ENCODE data around the gene USP6. TPM values are rescaled to one million over a fixed set of nuclear protein-coding genes. Genes with fewer than 3 reads are reported as not detected.
"Not testable (repeated sequence)": the region's sequence is repeated elsewhere in the genome, so short reads cannot be mapped to it uniquely, and the experiment has no call there.

The USP6 gene
- total RNA-seq, 1 donor from 2014 or later: 0.30 TPM

DNA sequence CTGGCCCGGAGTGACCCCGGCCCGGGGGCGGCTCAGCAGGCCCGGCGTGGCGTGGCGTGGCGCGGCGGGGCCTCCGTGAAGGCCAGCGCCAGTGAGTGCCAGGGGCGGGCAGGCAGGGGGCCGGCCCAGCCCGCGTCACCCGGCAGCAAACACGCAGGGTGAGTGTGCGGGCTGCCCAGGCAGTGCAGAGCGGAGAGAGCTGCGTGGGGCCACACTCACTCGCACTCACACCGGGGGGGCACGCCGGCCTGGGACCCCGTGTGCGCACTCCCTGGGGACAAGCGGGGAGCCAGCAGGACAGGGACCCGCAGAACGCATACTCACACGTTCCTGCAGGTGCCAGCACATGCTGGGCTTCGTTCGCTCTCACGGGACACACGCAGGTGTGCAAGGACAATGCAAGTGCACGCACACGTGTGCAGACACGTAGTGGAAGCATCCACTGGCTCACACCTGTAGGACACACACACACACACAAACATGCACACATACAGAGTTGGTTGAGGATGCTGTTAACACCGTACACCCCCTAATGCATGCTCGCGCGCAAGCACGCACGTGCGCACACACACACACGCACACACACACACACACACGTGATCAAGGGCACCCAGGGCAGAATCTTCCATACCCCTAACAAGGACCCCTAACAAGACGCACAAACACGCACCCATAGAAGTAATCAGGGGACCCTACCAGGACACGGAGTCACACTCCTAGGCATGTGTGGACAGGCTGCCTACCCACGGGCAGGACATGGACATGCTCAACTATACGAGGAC, 7.7 kb downstream of the USP6 start:
- Histone ChIP-seq H3K4me1 (peaks cover 6% of the 10 kb centered on the region), H3K9me3 (no peaks in the 10 kb centered on the region), H3K4me3 (peak overlapping the region; percentile 56), H3K36me3 (no peaks in the 10 kb centered on the region), H3K27me3 (ENCODE audit: low read depth) (peaks cover 26% of the 10 kb centered on the region), H3K27ac (no peak overlapping the region)
- ATAC-seq: peak; percentile 49 to 56
- TF ChIP-seq, protein P1, sequence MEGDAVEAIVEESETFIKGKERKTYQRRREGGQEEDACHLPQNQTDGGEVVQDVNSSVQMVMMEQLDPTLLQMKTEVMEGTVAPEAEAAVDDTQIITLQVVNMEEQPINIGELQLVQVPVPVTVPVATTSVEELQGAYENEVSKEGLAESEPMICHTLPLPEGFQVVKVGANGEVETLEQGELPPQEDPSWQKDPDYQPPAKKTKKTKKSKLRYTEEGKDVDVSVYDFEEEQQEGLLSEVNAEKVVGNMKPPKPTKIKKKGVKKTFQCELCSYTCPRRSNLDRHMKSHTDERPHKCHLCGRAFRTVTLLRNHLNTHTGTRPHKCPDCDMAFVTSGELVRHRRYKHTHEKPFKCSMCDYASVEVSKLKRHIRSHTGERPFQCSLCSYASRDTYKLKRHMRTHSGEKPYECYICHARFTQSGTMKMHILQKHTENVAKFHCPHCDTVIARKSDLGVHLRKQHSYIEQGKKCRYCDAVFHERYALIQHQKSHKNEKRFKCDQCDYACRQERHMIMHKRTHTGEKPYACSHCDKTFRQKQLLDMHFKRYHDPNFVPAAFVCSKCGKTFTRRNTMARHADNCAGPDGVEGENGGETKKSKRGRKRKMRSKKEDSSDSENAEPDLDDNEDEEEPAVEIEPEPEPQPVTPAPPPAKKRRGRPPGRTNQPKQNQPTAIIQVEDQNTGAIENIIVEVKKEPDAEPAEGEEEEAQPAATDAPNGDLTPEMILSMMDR (IDR thresholded peaks at IDR 0.05): no peak
- DNase-seq: peak; percentile 26
- intact Hi-C loops (cut with DNase I): no loop called here

DNA sequence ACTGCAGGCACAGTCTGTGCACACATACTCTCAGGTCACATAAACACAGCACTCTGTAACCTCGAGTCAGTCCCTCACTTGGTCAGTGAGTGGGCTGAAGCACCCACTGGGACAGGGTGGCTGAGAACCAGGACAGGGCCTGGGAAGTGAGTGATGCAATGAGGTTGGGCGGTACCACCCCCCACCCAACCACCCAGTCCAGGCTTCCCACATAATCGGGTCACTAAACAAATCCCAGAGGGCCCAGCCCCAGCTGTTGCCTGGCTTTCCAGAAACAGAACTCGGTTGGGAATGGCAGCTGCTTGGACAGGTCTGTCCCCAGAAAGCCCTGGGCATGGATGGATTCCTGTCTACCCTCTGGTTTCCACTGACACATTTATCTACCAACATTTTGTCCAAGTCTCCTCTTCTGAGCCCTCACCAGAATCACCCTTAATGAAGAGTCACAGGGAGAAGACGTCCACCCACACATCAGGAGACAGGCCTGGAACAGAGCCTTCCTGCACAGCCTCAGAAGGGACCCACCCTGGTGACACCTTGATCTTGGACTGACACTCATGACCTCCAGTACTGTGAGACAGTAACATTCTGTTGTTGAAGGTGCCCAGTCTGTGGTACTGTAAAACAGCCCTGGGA, 8.4 kb downstream of the USP6 start:
- peaks cover 26% of the 10 kb centered on the region for H3K27me3 ChIP-seq (ENCODE audit: low read depth)
- H3K4me1 ChIP-seq; H3K36me3 ChIP-seq; H3K27ac ChIP-seq; H3K4me3 ChIP-seq; H3K9me3 ChIP-seq; intact Hi-C loops (cut with DNase I): not testable (repeated sequence)
- peak in 1 of 2 donors; percentile 14 for ATAC-seq
- DNase-seq: peak; percentile 14

GRCh38 chr17:5124896-5125295, 9.1 kb downstream of the USP6 start:
- intact Hi-C loops (cut with DNase I); H3K4me3 ChIP-seq; H3K36me3 ChIP-seq; H3K4me1 ChIP-seq; DNase-seq; ATAC-seq; H3K27ac ChIP-seq; H3K9me3 ChIP-seq: not testable (repeated sequence)
- peaks cover 26% of the 10 kb centered on the region for H3K27me3 ChIP-seq (ENCODE audit: low read depth)

DNA sequence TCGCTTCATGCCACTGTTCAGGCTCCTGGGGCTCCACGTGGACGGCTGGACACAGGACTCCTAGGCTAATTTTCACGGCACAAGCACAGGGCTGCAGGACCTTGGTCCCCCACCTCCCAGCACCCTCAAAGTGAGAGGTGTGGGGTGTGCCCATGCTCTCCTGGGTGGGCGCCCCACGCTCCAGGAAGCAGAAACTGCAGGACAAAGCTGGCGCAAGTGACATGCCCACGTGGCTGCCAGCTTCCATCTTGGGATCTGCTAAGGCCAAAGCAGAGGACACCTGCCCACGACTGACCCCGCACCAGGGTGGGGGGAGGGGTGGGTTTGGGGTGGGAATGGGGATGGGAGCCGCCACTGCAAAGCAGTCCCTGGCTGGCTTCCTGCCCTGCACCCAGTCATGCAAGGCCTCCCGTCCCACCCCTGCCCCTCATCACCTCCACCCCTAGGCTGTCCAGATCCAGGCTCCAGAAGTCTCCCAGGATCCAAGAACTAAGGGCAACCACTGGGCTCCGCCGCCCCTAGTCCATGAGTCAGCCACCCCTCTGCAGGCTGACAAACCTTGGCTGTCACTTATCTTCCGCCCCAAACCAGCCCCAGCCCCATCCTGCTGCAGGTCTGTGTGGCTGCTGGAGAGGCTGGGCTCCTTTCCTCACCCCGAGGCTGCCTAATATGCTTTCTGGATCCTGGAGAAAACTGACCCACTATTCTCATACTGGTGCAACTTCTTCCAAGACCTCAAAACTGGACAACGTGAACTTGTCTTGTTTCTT, 11.1 kb downstream of the USP6 start:
- peak; percentile 24 for DNase-seq
- TF ChIP-seq, protein P1 (IDR thresholded peaks at IDR 0.05): no peak
- Histone ChIP-seq H3K27ac (no peak overlapping the region), H3K4me1 (peaks cover 6% of the 10 kb centered on the region), H3K27me3 (ENCODE audit: low read depth) (peaks cover 20% of the 10 kb centered on the region), H3K9me3 (no peaks in the 10 kb centered on the region), H3K4me3 (no peak overlapping the region), H3K36me3 (no peaks in the 10 kb centered on the region)
- no peak for ATAC-seq
- intact Hi-C loops (cut with DNase I): no loop called here

- no peak for DNase-seq
- H3K36me3 ChIP-seq: no peaks in the 10 kb centered on the region
- H3K9me3 ChIP-seq: no peaks in the 10 kb centered on the region
- TF ChIP-seq, protein P1 (IDR thresholded peaks at IDR 0.05): no peak
- no peak overlapping the region for H3K27ac ChIP-seq
- intact Hi-C loops (cut with DNase I): no loop called here
- peaks cover 11% of the 10 kb centered on the region for H3K27me3 ChIP-seq (ENCODE audit: low read depth)
- no peak overlapping the region for H3K4me3 ChIP-seq
- H3K4me1 ChIP-seq: peaks cover 2% of the 10 kb centered on the region
- no peak for ATAC-seq
These were observed 12.1 kb downstream of the USP6 start for GRCh38 chr17:5127910-5128309.

- H3K9me3 ChIP-seq; H3K27me3 ChIP-seq (ENCODE audit: low read depth); H3K36me3 ChIP-seq; H3K4me3 ChIP-seq; intact Hi-C loops (cut with DNase I); H3K4me1 ChIP-seq; ATAC-seq; H3K27ac ChIP-seq; DNase-seq: not testable (repeated sequence)
These were observed 12.6 kb downstream of the USP6 start for GRCh38 chr17:5128387-5128786.
